GM21360 (cell line): Measurements from ENCODE around the gene RAET1G.
"Not testable (repeated sequence)": the region's sequence is repeated elsewhere in the genome, so short reads cannot be mapped to it uniquely, and the experiment has no call there.

Experiments
- ATAC-seq: cut with Tn5 transposase; IDR thresholded peaks from one replicate; pipeline ENCODE4 v1.9.1; 2021; ENCODE audit warnings: mild to moderate bottlenecking, moderate library complexity; ENCODE audit not compliant: unreplicated experiment

RAET1G gene

DNA sequence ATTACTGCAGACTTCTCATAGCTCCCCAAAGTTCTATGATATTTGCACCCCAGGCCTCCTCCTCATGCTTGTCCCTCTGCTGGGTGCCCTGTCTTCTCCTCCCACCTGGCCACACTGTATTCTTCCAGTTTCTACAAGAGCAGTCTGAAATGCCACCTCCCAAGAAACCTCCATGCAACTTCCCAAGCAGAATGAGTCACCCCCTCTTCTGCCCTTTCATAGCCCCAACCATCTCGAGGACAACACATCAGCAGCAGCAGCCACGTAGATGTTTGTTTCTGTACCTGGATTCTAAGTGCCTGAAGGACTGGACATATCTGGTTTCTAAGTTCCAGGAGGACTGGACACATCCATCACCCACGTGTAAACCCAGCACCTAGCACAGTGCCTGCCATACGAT lies 12.3 kb upstream of the RAET1G start:
- no peak for ATAC-seq

DNA sequence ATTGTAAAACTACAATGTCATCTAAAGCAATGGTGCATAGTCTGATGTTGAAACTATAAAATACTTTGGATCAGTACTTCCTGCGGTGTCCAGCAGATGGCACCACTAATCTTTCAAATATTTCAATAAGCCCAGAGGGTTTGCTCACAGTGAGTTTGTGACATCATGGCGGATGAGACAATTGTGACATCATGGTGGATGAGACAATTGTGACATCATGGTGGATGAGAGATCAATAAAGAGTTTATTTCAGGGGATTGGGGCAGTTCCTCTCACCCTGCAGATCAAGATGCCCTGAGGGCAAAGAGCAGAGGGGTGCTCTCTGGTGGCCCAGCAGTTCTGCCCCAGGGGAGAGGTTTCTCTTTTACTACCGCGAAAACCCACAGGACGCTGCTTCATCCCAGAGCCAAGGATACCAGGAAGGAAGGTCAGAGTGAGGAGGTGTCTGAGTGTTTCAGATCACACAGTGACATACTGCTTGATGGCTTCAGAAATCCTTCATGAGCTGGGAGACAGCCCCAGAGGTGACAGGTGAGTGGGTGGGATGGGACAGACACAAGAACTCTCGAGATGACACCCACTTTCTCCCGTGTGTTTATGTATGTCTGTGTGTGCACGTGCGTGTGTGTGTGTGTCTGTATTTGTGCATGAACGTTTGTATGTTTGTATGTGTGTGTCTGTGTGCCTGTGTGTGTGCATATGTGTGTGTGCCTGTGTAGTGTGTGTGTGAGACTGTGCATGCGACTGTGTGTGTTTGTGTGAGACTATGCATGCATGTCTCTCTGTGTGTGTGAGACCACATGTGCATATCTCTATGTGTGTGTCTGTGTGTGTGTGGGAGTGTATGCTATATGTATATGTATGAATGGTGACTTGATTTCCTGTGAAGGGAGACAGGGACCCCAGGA lies 11.6 kb upstream of the RAET1G start:
- ATAC-seq: no peak

DNA sequence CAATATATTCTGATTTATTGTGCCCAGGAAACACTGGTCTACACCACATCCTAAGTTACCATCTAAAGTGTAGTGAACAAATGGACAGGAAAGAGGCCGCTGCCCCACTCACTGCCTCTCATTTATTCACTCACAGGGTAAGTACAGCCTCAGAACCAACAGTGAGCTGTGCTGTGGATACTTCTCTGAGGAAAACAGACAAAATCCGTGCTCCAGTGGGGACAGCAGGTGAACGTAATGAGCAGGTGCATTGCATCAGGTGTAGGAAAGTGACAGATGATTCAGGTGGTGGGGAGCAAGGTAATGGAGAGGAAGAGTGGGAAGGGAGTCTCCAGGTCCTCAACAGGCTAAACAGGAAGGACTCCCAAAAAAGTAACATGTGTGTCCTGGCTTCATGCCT lies 10.5 kb upstream of the RAET1G start:
- no peak for ATAC-seq

DNA sequence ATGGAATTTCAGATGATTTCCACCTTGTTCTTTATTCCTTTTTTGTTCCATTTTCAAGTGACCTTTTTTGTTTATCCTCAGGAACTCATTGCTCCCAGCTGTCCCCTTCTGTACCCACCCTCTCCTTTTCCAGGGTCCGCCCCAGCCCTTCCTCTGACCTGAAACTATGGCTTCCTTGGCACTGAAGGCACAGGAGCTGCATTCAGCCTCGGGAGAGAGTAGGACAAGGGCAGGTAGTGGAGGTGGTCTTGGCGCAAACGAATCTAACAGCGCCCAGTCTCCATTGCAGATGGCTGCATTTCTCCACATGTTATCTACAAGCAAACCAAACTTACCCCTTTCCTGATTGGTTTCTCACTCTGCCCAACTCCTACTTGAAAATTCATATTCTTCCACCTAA lies 10.1 kb upstream of the RAET1G start:
- no peak for ATAC-seq

DNA sequence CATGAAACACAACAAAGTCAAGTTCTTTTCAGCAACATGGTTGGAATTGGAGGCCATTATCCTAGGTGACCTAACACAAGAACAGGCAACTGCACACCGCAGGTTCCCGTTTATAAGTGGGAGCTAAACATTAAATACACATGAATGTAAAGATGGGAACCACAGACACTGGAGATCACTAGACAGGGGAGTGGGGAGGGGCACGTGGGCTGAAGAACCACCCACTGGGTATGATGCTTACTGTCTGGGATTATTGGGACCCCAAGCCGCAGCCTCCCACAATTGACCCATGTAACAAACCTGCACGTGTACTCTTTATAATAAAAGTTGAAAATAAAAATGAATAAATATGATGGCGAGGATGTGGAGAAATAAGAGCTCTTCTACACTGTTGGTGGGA lies 8.6 kb upstream of the RAET1G start:
- no peak for ATAC-seq

DNA sequence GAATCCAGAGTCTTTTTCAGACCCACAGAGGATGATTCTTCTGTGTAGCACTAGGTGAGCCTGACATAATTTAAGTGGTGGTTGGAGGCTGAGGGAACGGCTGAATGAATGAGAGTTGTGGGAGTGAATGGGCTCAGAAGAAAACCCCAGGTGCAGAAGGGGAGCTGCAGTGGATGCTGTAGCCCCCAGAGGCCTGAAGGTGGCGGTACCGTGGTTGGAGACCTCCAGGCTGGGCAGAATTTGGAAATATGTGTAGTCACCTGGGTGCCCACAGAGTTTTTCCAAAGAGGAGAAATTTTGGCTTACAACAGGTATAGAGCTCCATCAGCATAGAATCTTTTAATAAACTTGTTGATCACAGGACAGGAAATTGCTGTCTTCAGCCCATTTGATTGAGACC lies 6.5 kb upstream of the RAET1G start:
- no peak for ATAC-seq

DNA sequence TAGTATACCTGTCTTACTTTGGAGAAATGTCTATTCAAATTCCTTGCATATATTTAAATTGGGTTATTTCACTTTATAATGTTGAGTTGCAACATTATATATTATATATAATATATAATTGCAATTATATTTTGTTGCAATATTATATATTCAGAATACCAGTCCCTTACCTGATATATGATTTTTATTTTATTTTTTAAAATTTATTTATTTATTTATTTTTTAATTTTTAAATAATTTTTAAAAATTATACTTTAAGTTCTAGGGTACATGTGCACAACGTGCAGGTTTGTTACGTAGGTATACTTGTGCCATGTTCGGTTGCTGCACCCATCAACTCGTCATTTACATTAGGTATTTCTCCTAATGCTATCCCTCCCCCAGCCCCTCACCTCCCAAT lies 4.1 kb upstream of the RAET1G start:
- not testable (repeated sequence) for ATAC-seq

DNA sequence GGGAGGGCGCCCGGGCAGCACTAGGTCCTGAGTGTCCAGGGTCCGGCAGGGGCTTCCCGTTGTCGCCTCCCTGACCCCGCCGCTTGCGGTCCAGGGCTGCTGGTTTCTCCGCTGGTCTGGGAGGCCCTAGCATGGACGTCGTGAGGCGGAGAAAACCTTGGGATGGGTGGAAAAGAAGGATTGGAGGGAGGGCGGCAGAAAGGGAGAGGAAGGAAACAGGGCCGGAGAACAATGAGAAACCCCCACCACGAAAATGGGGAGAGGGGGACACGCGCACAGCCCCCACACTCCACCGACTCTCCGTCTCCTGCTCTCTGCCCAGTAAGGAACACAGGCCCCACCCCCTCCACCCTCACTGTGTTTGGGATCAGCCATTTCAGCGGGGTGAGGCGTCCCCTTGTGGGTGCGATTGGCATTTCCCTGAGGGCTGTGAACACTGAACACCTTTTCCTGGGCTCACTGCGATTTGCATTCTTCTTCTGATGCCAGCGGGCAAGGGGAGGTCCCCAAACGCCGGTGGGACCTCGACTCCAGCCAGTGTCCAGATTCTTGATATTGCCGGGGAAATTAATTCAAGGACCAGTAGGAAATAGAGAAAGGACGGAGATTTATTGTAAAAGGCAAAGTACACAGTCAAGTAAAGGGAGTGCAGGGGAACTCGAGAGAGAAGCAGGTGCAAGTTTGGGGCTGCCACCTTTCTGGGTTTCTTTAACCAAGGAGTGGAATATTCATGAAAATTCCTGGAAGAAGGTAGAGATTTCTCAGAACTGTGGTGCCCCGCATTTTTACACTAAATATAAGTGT lies 3.3 kb upstream of the RAET1G start:
- peak; percentile 63 for ATAC-seq

DNA sequence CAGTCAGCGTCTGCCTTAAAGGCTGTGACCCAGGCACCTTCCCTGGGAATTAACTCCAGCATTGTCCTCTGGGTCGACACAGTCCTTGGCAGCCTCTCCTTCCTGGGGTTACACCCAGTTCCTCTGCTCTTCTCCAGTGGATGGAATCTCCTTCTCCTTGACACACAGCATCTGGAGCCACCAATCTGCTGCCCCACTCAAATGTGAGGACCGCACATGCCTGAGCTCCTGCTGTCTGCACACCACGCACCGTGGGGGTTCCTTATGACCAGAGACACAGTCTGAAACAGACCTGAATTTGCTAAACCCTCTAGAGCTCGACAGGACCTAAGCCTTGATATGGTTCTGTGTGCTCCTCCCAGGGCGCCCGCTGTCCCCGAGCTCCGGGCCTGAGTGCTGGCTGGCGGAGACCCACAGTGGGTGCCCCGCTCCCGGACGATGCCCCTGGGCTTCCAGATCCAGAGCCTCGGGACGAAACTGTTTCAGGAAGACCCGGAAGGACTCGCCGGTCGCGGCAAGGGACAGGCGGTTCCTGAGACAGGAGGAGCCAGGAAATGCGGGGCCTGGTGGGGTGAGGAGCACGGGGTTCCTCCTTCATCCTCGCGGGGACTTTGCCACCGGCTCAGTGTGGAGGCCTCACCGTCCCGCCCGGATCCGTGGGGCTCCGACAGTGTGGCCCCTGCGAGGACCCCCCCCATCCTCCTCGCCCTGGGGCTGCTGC lies 2.5 kb upstream of the RAET1G start:
- ATAC-seq: no peak

DNA sequence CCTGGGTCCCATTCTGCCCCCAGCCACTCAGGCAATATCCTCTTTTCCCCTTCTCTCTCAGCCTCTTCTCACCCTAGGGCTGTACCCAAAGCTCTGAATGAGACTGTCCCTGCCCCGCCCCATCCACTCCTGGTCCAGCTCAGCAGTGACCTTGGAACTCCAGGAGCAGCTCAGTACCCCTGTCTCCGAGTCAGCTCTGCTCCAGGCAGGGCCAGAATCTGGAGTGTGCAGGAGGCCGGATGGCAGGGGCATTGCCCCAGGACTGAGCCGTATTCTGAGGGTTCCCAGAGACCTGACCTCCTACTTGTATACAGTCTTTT lies 2.0 kb upstream of the RAET1G start:
- ATAC-seq: no peak

DNA sequence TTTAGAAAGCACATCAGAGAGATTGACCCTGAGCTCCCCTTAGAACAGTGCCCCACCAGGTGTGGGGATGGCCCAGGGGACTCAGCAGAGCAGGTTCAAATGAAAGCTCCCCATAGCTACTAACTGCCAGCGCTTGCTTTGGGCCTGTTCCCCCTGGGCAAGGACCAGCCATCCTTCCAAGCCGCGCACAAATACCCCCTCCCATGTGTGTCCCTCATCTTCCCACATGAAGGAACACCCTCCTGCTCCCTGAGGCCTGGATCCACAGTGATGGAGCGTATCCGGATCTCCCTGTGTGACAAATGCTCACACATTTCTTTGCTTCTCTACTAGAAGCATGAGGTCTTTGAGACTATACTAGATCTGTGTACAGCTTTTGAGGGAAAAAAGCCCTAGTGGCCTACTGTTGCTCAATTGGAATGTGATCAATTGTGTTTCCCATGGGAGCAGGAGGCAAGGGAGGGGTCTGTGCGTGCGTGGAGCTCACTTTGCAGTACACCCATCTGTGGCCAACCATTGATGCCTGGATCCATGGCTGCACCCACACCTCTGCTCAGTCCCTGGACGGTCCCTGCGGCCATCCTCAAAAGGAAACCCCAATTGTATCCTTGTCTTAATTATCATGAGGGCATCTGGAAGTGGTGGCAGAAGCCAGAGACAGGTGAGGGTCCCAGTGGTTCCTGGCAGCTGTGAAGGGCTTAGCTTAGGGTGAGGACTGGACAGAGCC lies 1.4 kb upstream of the RAET1G start:
- ATAC-seq: no peak

DNA sequence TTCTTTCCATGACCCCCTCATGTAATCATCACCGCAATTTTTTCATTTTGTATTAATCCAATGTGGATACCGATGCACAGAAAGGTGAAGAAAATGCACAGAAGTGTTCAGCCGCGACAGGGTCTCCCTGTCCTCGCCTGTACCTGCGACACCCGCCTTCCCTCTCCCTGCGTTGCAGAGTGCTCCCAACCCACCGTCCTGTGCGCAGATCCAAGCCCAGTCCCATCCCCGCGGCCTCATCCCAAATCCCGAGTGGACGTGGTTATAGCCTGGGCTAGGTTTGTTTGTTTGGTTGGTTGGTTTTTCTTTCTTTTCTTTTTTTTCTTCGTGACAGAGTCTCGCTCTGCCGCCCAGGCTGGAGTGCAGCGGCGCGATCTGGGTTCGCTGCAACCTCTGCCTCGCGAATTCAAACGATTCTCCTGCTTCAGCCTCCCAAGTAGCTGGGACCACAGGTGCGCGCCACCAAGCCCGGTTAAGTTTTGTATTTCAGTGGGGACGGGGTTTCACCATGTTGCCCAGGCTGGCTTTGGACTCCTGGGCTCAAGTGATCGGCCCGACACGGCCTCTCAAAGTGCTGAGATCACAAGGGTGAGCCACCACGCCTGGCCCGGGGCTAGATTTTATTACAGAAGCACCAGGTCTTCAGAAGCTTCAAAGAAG lies 536 bp upstream of the RAET1G start:
- ATAC-seq: no peak

DNA sequence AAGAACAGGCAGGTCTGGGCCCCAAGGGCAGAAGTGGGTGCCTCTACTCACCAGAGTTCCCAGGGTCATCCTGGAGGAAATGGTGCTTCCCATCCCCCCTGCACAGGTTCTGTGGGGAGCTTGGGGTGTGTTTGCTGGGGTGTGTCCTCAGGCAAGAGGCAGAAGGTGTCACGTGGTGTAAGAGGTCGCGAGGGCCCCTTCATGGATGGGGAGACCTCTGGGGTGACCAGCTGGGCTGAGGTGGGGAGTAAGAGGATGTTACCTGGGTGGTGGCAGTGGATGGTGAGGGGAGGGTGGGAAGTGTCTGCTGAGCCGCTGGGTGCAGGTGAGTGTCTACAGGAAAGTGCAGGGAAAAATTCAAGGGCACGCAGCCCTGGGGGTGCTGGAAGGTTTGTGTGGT lies 830 bp downstream of the RAET1G start:
- ATAC-seq: not testable (repeated sequence)

DNA sequence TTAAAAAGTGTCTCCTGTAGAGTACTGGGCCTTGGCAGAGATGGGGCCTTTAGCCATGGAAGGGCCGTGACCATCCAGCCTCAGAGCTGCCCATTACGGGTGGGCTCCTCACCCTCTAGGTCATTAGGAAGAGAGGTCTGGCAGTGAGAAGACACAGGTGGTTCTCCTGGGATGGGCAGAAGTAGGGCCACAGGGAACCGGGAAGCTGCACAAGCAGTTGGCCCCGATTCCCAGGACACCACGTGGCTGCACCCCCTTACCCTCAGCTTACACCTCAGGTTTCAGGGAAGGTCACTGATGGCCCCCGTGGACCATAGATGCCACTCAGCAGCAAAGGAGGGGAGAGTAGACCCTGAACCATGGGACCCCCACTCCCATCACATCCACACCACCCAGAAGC lies 1.6 kb downstream of the RAET1G start:
- no peak for ATAC-seq

DNA sequence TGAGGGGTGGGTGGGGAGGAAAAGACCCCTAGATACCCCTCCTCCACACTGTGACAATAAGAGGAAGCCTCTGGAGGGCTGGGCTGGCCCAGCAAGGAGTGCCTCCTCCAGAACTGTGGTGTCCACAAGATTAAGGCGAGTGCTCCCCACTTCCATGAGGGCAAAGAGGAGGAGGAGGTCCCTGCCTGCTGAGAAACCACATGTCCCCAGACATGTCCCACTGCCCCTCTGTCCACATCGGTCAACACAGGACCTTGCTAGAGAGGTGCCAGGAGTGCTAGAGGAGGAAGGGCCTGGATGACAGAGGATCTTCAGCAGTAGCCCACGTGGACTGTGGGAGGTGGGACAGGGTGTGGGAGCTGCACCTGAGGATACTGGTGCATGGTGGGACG lies 3.1 kb downstream of the RAET1G start:
- no peak for ATAC-seq

DNA sequence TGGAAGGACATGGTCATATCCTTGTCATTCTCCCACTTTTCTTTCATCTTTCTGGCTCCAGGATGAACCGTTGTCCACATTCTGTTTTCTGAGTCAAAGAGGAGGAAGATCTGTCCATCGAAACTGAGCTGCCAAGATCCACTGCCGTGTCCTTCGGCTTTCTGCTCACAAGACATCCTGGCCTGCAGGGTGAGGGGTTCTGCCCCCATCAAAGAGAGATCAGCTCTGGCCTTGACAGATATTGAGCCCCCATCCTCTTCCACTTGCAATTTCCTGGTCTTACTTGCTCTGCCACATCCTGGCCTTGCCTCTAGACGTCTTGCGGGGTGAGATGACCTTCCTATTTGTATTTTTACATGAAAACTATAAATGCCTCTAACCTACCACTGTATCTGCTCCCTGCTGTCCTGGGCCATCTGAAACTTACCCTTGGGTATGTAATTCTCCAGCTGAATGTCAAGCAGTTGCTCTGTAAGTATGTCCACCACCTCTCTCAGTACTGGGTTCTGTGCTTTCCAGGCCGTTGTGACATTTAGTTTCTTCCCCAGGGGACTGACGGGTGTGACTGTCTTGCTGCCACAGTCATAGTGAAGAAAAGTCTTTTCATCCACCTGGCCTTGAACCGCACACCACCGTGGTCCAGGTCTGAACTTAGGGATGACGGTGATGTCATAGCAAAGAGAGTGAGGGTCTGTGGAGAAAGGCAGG lies 3.6 kb downstream of the RAET1G start:
- not testable (repeated sequence) for ATAC-seq

DNA sequence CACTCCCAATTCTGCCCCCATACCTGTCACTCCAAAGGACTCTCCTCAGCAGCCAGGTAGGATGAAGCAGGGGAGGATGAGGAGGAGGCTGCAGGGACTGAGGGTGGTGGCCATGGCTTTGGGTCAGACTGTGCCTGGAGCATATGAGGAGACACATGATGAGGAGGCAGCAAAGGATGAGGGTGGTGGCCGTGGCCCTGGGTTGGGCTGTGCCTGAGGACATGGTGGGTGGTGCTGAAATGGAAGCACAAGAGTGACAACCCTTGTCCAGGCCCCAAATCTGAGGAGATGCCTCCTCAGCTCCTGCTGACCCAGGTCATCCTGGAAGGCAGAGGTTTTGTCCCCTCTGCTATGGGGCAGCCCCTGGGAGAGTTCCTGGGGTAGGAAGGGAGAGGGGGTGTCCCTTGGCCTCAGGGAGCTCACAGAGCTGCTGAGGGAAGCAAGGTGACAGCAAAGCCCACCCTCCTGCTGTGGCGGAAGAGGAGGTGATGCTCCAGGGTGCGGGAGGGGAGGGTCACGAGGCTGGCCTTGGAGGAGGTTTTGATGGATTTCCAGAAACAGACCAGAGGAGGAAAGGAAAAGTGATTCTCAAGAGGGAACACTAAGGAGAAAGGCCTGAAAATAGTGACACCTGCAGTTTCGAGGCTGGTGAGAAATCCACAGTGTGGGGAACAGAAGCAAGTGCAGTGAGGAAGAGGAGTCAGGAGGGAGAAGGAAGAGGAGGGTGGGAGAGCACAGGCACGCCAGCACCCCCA lies 4.6 kb downstream of the RAET1G start:
- ATAC-seq: no peak

DNA sequence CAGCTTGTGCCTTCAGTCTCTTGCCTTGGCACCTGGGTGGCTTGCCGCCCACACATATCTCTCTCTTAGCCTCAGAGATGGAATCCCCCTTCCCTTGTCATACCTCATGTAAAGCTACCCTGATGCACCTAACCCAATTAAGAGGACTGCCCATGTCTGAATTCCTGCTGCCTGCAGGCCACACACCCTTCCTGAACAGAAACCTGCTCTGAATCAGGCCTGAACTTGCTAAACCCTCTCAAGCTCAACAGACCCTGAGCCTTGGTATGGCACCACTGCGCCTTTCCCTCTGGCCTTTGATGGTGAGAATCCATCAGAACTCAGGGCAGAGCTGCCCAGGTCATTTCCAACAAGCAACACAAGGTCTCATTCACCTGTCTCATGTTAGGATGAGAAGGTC lies 5.2 kb downstream of the RAET1G start:
- no peak for ATAC-seq
